Lung microvascular endothelial cell (primary cell): Measurements from ENCODE around the gene TXNL1. TPM values are rescaled to one million over a fixed set of nuclear protein-coding genes. Genes with fewer than 3 reads are reported as not detected.
A peak's percentile ranks its signal among the peaks of the same experiment; 100 is the strongest.
"Not testable (repeated sequence)": the region's sequence is repeated elsewhere in the genome, so short reads cannot be mapped to it uniquely, and the experiment has no call there.

Experiments
- DNase-seq, 2 donors: peaks; one replicate each; pipeline versions ENCODE4 v3.0.0 to v3.0.0-alpha.2; 2010; ENCODE audit warnings: low read depth in 2 of 2
- total RNA-seq: library from RNA; depleted of rRNA; stranded (reverse); fragments of >200 nt; gene quantifications from 2 replicates; pipeline ENCODE4 v1.2.1, GENCODE V29; 2014

The TXNL1 gene
- total RNA-seq, 1 donor from 2014 or later = 9.9 TPM

DNA sequence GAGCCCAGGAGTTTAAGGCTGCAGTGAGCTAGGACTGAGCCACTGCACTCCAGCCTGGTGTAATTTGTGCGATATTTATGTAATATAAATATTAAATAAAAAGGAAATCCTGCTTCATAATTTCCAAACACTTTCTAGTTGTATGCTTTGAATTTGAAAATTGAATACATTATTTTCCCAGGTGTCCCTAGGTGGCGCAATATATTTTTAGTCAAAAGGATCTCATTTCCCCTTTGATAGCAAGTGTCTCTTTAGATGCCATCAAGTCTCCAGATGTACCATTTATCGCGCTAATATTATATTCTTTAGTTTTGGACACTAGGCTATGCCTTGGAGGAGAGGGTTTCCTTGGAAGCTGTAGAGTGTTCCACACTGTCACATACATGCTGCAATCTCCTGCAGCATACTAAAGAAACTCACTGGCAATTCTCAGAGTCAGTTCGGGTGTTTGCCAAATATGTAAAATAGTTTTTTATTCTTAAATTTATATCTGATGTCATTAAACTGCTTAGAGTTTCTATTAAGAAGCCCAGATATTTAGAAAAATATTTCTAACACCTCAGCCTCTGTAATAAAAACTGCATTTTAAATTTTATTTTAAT, 7.1 kb upstream of the TXNL1 start:
- peak; percentile 9 to 40 for DNase-seq

DNA sequence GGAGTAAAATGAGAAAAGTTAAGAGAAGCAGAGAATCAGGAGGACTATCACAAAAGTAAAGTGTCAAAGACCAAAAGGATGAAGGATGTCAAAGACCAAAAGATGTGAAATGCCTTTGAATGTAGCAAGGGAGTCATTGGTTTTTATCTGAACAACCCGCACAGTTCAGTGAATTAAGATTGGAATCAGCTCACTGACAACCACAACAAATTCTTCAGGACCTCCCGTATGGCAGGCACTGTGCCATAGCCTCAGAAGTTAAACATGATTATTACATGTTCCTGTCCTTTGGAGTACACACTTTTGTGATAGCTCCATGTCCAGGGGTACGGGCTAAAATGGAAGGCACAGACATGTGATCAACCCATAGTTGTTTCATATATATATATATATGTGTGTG, 5.0 kb upstream of the TXNL1 start:
- no peak for DNase-seq

DNA sequence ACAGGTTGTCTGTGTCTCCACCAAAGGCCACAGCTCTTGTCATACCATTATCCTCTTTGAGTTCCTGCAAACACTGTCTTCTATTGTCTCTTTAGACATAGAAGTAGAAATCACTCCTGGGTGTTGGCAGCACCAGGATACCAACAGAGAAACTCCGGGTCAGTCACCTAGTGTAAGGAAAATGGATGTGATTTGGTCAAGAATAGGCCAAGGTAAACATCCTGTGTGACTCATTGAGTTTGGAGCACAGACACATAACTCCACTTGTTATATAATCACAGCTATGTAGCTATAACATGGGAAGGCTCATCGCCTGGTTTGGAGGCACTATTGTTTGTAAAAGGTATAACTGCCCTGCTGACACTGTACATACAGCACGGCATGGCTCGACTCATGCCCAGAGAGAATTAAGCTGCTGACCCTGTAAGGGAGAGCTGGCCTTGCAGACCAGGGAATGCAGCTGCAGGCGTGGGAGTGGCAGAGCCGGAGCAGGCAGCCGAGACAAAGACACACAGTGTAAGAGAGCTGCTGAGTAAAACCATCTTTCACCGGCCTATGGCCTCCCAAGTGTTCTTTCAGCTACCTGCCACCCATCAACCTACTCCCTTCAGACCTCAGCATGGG, 3.4 kb upstream of the TXNL1 start:
- peak; percentile 74 to 85 for DNase-seq

DNA sequence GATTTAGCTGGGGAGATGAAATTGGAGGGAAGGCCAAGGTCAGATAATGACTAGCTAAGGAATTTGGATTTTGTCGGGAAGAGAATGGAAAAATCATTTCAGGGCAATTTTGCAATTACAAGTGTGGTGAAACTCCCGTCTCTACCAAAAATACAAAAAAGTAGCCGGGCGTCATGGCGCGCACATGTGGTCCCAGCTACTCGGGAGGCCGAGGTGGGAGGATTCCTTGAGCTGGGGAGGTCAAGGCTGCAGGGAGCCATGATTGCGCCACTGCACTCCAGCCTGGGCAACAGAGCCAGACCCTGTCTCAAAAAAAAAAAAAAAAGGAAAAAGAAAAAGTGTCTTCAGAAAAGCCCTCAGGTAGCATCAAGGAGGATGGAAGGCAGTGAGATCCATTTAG, 1.2 kb upstream of the TXNL1 start:
- no peak for DNase-seq

DNA sequence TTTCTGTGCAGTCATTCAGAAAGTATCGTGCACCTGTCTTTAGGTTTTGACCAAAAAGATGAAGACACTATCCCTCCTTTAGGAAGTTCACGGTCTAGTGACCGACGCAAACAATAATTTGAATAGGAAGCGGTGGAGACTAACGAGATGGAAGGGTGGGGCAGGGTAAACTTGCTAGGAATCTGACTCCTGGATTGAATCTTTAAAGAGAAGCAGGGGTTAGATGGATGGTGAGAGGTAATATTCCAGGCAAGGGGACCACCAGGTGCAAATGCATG, 651 bp upstream of the TXNL1 start:
- peak in 1 of 2 donors; percentile 5 for DNase-seq

DNA sequence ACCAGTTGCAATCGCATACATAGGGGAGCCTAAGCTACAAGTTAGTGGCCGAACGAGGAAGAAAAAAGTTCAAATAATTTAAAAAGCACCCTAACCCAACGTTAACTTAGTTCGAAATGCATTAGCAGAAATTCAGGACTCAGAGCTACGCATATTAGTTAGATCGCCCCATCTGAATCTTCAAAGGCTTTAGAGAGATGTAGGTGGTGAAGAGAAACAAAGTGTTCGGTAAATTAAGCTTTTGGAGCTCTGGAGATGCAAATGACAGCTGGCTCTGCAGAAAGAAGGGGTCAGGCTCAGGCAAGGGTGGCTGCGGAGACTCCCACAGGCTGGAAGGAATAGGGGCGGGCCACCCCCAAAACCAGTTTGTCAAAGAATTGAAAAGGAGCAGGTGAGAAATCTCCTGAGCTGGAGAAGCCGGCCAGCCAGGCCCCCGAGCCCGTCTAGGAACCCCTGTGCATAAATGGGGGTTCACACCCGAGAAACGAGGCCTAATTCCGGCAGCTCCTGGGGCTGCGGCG, 621 bp downstream of the TXNL1 start:
- DNase-seq = peak in 1 of 2 donors; percentile 14

- peak; percentile 9 to 22 for DNase-seq
Observed at GRCh38 chr18:56637176-56637575, 1.2 kb downstream of the TXNL1 start.

- DNase-seq = no peak
Observed at GRCh38 chr18:56635007-56635406, 3.4 kb downstream of the TXNL1 start.

DNA sequence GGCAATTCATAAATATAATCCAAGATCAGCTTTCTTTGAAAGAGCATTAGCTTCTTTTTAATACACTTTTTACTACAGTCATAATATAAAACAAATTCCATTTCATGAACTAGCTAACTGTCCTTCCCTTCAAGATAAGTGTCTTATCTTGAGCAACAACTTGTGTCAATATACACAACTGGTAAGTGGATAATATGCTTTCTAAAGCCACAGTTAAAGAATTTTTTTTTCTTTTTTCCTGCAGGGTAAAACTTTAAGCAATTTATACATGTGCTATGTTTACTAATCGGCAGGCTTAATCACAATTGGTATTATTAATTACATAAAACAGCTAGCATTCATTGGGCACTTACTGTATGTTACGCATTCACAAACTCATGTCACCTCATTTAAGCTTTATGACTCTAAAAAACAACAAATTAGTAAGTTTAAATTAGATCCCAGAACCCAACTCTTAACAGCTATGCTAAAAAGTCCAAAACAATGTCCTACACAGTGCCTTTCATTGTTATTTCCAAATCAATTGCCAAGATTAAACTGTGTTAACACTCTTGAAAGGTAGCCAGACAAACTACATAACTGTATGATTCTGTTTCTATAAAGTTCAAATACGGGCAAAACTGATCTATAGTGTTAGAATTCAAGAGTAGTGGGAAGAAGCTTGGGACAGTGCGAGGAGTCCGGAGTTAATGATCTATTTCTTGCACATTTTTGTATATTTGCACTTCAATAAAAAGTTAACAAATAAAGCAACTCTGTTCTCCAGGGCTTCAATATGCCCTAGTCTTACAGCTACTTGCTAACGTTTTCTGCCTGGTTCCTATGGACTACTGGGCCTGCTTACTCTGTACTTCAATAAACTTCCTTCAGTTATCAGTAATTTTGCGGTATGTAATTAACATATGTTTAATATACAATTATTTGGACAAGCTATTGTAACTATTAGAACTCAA, 6.0 kb downstream of the TXNL1 start:
- DNase-seq = no peak

GRCh38 chr18:56627991-56628390, 10.4 kb downstream of the TXNL1 start:
- DNase-seq = no peak

DNA sequence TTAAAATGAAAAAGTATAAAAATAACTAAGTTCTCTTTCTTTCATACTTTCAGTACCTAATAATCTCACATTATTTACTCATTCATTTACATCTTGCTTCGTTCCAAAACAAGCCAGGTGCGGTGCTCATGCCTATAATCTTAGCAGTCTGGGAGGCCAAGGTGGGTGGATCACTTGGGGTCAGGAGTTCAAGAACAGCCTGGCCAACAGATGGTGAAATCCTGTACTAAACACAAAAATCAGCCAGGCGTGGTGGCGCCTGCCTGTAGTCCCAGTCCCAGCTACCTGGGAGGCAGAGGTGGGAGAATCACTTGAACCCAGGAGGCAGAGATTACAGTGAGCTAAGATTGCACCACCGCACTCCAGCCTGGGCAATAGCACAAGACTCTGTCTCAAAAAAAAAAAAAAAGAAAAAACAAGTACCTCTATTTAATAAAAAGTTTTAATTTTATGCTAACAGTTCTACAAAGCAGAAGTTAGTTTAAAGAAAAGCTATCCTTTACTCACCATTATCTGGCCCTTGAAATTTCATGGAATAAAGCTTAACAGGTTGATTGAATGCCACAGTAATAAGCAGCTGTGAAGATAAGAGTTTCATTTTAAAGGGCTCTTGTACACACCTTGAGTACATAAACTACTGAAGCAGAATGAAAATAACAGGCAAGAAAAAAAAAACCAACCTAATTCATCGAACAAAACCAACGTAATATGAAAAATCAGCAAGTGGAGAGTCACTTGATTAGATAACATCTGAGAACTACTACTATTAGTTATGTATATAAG, 22.5 kb downstream of the TXNL1 start:
- no peak for DNase-seq

GRCh38 chr18:56606618-56607017, 31.8 kb downstream of the TXNL1 start:
- DNase-seq = no peak

- DNase-seq = no peak
Observed at GRCh38 chr18:56598422-56598821, 40.0 kb downstream of the TXNL1 start.

DNA sequence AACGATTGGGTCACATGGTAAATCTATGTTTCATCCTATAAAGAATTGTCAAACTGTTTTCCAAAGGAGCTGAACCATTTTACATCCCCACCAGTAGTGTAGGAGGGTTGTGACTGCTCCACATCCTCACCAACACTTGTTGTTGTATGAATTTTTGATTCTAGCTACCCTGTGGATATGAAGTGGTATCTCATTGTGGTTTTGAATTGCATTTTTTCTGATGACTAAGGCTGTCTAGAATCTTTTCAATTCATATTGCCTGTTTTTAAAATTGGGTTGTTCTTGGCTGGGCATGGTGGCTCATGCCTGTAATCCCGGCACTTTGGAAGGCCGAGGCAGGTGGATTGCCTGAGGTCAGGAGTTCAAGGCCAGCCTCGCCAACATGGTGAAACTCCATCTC, 44.5 kb downstream of the TXNL1 start:
- DNase-seq = no peak

DNA sequence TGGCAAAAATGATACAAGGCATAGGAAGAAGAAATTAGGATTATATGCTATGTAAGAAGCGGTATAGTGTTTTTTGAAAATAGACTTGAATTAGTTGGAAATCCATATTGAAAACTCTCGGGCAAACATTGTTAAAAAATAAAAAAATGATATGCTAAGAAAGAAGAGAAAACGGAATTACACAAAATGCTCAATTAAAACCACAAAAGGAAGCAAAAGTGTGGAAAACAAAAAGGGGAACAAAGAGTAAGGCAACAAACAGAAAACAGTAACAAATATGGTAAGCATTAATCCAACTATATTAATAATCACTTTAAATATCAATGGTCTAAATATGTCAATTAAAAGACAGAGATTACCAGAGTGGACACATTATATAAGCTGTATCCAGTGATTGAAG, 58.4 kb downstream of the TXNL1 start:
- no peak for DNase-seq

DNA sequence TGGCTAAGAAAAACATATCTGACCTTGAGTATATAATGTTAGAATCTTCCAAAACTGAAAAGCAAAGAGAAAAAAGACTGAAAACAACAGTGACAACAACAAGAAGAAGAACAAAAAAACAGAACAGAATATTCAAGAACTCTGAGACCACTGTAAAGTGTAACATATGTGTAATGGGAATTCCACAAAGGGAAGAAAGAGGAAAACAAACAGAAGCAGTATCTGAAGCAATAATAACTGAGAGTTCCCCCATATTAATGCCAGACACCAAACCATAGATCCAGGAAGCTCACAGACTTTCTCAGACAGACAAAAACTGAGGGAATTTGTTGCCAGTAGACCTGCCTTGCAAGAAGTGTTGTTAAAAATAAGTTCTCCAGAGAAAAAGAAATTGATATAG, 58.9 kb downstream of the TXNL1 start:
- DNase-seq = no peak

DNA sequence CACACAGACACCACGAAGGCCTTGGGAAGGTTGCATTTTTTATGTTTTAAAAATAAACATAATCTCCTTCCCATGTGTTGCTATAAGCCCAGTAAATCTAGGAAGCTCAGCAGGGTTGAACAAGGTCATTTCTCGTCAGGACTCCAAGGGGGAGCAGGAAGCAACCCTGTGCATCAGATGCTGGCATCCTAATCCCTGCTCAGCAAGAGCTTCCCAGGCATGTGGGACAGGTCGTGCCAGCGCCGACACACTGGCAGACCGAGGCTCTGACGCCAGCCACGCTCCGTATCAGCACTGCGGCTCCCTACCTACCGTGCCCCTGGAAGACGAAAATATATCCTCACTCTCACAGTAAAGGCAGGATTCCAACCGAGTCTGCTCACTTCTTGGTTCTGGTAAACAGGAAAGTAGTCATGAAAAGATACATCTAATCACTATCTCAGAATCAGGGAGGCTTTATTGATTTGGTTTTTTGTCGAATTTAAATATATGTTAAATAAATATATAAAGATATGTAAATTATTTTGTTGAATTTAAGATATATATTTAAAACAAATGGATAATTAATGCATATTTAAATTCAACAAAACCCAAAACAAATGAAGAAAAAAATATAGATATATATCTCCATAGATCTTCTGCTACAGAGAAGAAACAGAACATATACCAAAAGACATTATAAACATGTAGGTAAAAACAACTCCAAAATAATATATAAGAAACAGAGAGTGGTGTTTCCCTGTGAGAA, 61.4 kb downstream of the TXNL1 start:
- peak in 1 of 2 donors; percentile 32 for DNase-seq

DNA sequence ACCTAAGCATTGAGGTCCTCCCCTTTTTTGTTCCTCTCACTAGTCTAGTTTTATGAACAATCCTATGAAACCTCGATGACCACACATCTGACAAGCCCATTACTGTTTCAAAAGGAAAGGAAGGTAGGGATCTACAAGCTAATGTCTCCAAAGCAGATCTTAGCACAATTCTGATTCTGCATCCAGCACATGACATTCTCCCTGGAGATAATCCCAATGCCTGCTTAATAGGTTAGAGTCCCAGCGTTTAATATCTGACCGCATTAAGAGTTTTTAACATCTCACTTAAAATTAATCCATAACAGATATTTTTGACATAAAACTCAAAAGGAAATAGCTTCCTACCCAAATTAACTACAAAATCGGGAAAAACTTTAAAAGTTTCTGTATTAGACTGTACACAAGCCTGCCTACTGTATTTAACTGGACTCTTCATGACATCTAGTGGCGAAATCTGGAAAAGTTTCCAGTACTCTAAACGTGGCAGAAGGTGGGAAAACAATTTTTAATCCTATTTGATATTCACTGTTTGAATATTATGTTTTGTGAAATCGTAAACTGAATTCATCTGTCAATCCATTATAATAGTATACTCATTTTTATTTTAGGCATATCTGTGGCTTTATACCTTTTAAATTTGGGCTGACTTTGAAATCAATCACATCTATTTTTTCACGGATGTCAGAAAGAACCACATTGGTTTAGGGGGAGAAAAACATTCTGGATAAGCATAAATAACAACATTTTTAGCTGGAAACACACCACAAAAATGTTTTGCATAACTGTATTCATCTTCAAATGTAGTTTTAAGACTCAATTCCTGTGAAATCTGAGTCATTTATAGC, 62.4 kb downstream of the TXNL1 start:
- DNase-seq = peak; percentile 64 to 79

DNA sequence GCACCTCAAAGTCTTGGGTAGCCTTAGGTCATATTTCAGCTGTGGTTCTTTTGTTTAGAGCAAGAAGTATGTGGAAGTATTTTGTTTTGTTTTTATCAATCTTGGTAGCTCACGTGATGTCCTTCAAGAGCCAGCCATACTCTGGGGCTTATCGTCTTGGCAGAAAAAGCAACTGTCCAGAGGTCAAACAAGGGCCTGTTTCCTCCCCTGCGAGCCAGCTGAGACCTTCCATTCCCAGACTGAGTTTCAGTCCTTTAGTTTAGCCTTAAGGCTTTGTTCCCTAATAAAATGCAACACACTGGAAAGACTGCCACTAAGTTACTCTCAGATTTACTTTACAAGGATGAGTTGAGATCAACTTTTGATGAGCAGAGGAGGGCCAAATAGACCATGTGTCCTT, 63.5 kb downstream of the TXNL1 start:
- DNase-seq = peak in 1 of 2 donors; percentile 64

- not testable (repeated sequence) for DNase-seq
Observed at GRCh38 chr18:56572267-56572666, 66.1 kb downstream of the TXNL1 start.
